Activated CD4-positive, alpha-beta T cell treated with anti-CD3 and anti-CD28 coated beads, Interleukin-2, Interleukin-4, amounts not matched to agents 100 ng/mL and 50 ng/mL, durations not matched to agents 16 hours and 8 hours (primary cell): ENCODE results near the gene FOXG1.

Experiments
- DNase-seq: peaks from one replicate; pipeline ENCODE4 v3.0.0-alpha.2; 2020; ENCODE audit warnings: low spot score

The FOXG1 gene

GRCh38 chr14:28776482-28777266 is 10.1 kb downstream of the FOXG1 start:
- no peak for DNase-seq

GRCh38 chr14:28777471-28778137 is 11.0 kb downstream of the FOXG1 start:
- no peak for DNase-seq

- no peak for DNase-seq
Observed at GRCh38 chr14:28778138-28779117, 11.8 kb downstream of the FOXG1 start.

- DNase-seq = no peak
Observed at GRCh38 chr14:28779456-28779855, 12.9 kb downstream of the FOXG1 start.

- no peak for DNase-seq
Observed at GRCh38 chr14:28780843-28781820, 14.5 kb downstream of the FOXG1 start.

- no peak for DNase-seq
Observed at GRCh38 chr14:28782301-28782700, 15.7 kb downstream of the FOXG1 start.

- DNase-seq = no peak
Observed at GRCh38 chr14:28783664-28784063, 17.1 kb downstream of the FOXG1 start.

- DNase-seq = no peak
Observed at GRCh38 chr14:28784096-28785048, 17.8 kb downstream of the FOXG1 start.

- no peak for DNase-seq
Observed at GRCh38 chr14:28785096-28785952, 18.7 kb downstream of the FOXG1 start.

- DNase-seq = no peak
Observed at GRCh38 chr14:28807518-28807917, 40.9 kb downstream of the FOXG1 start.

GRCh38 chr14:28813810-28814209 is 47.2 kb downstream of the FOXG1 start:
- no peak for DNase-seq
